Endothelial cell of umbilical vein (primary cell): ENCODE measurements around the gene GNB2. TPM values are rescaled to one million over a fixed set of nuclear protein-coding genes. Genes with fewer than 3 reads are reported as not detected.

Source experiments
- BruUV-seq: library from RNA; stranded (reverse); fragments of 400-500 nt; replicated peaks from 2 replicates; lab custom pipeline; 2021; lab: Mats Ljungman, UMichigan
- CTCF ChIA-PET: fragments of 300-600, 350-600 bp; sonication (Branson Sonifier 250); formaldehyde crosslinking; loops from one replicate; lab custom pipeline; 2021; ENCODE audit warnings: antibody characterized with exemption, inconsistent platforms; lab: Charles Lee
- POLR2A ChIA-PET: fragments of 300-600, 350-600 bp; sonication (Branson Sonifier 250); formaldehyde crosslinking; loops from one replicate; lab custom pipeline; 2021; ENCODE audit warnings: antibody characterized with exemption, inconsistent platforms; lab: Charles Lee
- DNase-seq: peaks from one replicate; pipeline ENCODE4 v3.0.0-alpha.2; 2011; ENCODE audit warnings: low read depth, low spot score
- FAIRE-seq: peaks from 2 replicates; lab custom pipeline; 2011; peaks lifted over from hg19 to GRCh38; lab: Jason Lieb, UNC
- H2AFZ ChIP-seq: 2 replicates; pipeline ENCODE4 v1.6.0; 2012; ENCODE audit warnings: low read depth, low read length, control low read depth, inconsistent platforms
- H3K27ac ChIP-seq: 2 replicates; pipeline ENCODE4 v1.5.1; 2011; ENCODE audit warnings: low read depth, mild to moderate bottlenecking, control low read depth, low read length, moderate library complexity; ENCODE audit not compliant: insufficient read depth
- H3K27me3 ChIP-seq, 2 experiments: 2 replicates each; pipeline versions ENCODE4 v1.6.0 to v1.6.1; 2011; ENCODE audit warnings: low read length in 2 of 2, mixed read lengths in 1 of 2; ENCODE audit not compliant: control insufficient read depth in 2 of 2, insufficient read depth in 2 of 2
- H3K36me3 ChIP-seq, 2 experiments: 2 replicates in 1 of 2; 3 replicates in 1 of 2; pipeline ENCODE4 v1.5.1; 2011; ENCODE audit warnings: low read length in 2 of 2, mild to moderate bottlenecking in 1 of 2, moderate library complexity in 1 of 2; ENCODE audit not compliant: control insufficient read depth in 2 of 2, insufficient read depth in 2 of 2; ENCODE audit errors: extremely low read depth in 1 of 2
- H3K4me1 ChIP-seq: 3 replicates; pipeline ENCODE4 v1.5.1; 2011; ENCODE audit warnings: mild to moderate bottlenecking, low read length; ENCODE audit not compliant: control insufficient read depth, insufficient read depth; ENCODE audit errors: extremely low read depth
- H3K4me2 ChIP-seq: 2 replicates; pipeline ENCODE4 v1.6.1; 2011; ENCODE audit warnings: low read length, control low read depth, mixed read lengths; ENCODE audit not compliant: insufficient read depth
- H3K4me3 ChIP-seq, 3 experiments: fragments of 200-600 bp in 1 of 3; sonication (generic), shearing (Covaris generic) in 1 of 3; replicated peaks in 1 of 3; 2 replicates each; pipeline ENCODE4 v1.5.1; 2011 to 2016; ENCODE audit warnings: control low read depth in 3 of 3, low read length in 3 of 3, mild to moderate bottlenecking in 2 of 3, inconsistent platforms in 1 of 3, low read depth in 1 of 3, moderate library complexity in 1 of 3; ENCODE audit not compliant: insufficient read depth in 1 of 3
- H3K79me2 ChIP-seq: 2 replicates; pipeline ENCODE4 v1.6.0; 2012; ENCODE audit warnings: low read length, inconsistent platforms; ENCODE audit not compliant: control insufficient read depth, insufficient read depth
- H3K9ac ChIP-seq: replicated peaks from 2 replicates; pipeline ENCODE3; 2011; ENCODE audit warnings: low read length, control low read depth; ENCODE audit not compliant: insufficient read depth; ENCODE audit errors: extremely low read depth
- H3K9me1 ChIP-seq: replicated peaks from 3 replicates; pipeline ENCODE4 v1.6.0; 2011; ENCODE audit warnings: mild to moderate bottlenecking, low read length; ENCODE audit not compliant: control insufficient read depth, insufficient read depth; ENCODE audit errors: extremely low read depth
- H3K9me3 ChIP-seq: replicated peaks from 2 replicates; pipeline ENCODE4 v1.5.1; 2012; ENCODE audit warnings: low read length, inconsistent platforms; ENCODE audit not compliant: control insufficient read depth, insufficient read depth
- H4K20me1 ChIP-seq: replicated peaks from 2 replicates; pipeline ENCODE3; 2011; ENCODE audit warnings: mild to moderate bottlenecking, low read length; ENCODE audit not compliant: control insufficient read depth, insufficient read depth; ENCODE audit errors: extremely low read depth
- EZH2 ChIP-seq: IDR thresholded peaks from 2 replicates; pipeline ENCODE4 v1.6.1; 2012; ENCODE audit warnings: borderline replicate concordance, low read depth, mild to moderate bottlenecking, moderate library complexity, low read length, inconsistent platforms; ENCODE audit not compliant: severe bottlenecking
- FOS ChIP-seq: IDR thresholded peaks from 2 replicates; pipeline ENCODE4 v1.6.1; 2011; ENCODE audit warnings: mild to moderate bottlenecking, low read length, moderate library complexity, borderline replicate concordance; ENCODE audit not compliant: insufficient read depth
- JUN ChIP-seq: IDR thresholded peaks from 2 replicates; pipeline ENCODE4 v1.6.1; 2011; ENCODE audit warnings: borderline replicate concordance, low read depth; ENCODE audit not compliant: insufficient read length, insufficient read depth
- MYC ChIP-seq: IDR thresholded peaks from one replicate; pipeline ENCODE4 v1.6.1; 2011; ENCODE audit warnings: mild to moderate bottlenecking, low read depth, low read length
- POLR2AphosphoS5 ChIP-seq: IDR thresholded peaks from 2 replicates; pipeline ENCODE4 v1.6.1; 2012; ENCODE audit warnings: low read depth, mild to moderate bottlenecking, control low read depth, low read length, moderate library complexity; ENCODE audit not compliant: insufficient read depth
- dilution Hi-C: fragments of 300-500 bp; cut with MboI; formaldehyde crosslinking; loops from one replicate; pipeline ENCODE4 v1.15.0; 2019; ENCODE audit warnings: low sequenced_read_pairs; ENCODE audit not compliant: extremely low pct_ligation_motif_present
- intact Hi-C: fragments of 100-400 bp; cut with micrococcal nuclease; formaldehyde crosslinking; loops from one replicate; pipeline ENCODE4 v1.10.0; 2022
- polyA plus RNA-seq, 4 experiments: library from polyadenylated mRNA; depleted of rRNA in 3 of 4; stranded (reverse) in 3 of 4; unstranded in 1 of 4; fragments of >200 nt; gene quantifications; 2 replicates each; pipeline versions ENCODE4 v1.2.1 to v1.2.3, GENCODE V29; 2011 to 2012; ENCODE audit warnings: missing spikeins in 1 of 4
- total RNA-seq: library from RNA; stranded (reverse); gene quantifications from 2 replicates; pipeline ENCODE4 v1.2.3, GENCODE V29; 2021
- TF ChIP-seq, protein P1 (sequence below), 2 donors: IDR thresholded peaks; 1 replicate in 1 of 2; 2 replicates in 1 of 2; pipeline ENCODE4 v1.5.1; 2011; ENCODE audit warnings: low read length in 2 of 2, mild to moderate bottlenecking in 2 of 2, moderate library complexity in 2 of 2, control low read depth in 1 of 2, inconsistent platforms in 1 of 2, low read depth in 1 of 2; ENCODE audit not compliant: insufficient read depth in 1 of 2; ENCODE audit errors: extremely low read depth in 1 of 2

GNB2 gene
- total and polyA plus RNA-seq, 2 donors (not counting 3 experiments of a cell fraction or from before 2014, with no cell fraction given) = 297 to 433 TPM

- ChIA-PET POLR2A (no interaction called here), CTCF (interaction anchor here (1.2 kb wide), 1 partner anchor 107 kb away, joined by 3 read pairs; the partner anchor contains the start of gene MOSPD3)
- no peak overlapping the region for H3K4me2 ChIP-seq
- intact Hi-C loops = loop anchor here (2.0 kb wide), 1 partner anchor 15 kb away; no protein-coding TSS in a partner anchor
- H3K36me3 ChIP-seq = no peaks in the 10 kb centered on the region
- peaks cover 27 to 33% of the 10 kb centered on the region in 2 experiments for H3K27me3 ChIP-seq
- H3K4me1 ChIP-seq = no peaks in the 10 kb centered on the region
- no peak overlapping the region for H2AFZ ChIP-seq
- BruUV-seq = no TSS peak
- no peaks in the 10 kb centered on the region for H4K20me1 ChIP-seq
- FAIRE-seq (no peak), DNase-seq (no peak)
- dilution Hi-C loops = loop anchor here (25.0 kb wide), 1 partner anchor 118 kb away; the partner anchor contains the start of gene EPHB4
- H3K79me2 ChIP-seq = no peaks in the 10 kb centered on the region
- H3K4me3 ChIP-seq = no peak overlapping the region
- no peak for TF ChIP-seq JUN
- TF ChIP-seq MYC = no peak
- TF ChIP-seq POLR2AphosphoS5 = no peak
- TF ChIP-seq, protein P1, sequence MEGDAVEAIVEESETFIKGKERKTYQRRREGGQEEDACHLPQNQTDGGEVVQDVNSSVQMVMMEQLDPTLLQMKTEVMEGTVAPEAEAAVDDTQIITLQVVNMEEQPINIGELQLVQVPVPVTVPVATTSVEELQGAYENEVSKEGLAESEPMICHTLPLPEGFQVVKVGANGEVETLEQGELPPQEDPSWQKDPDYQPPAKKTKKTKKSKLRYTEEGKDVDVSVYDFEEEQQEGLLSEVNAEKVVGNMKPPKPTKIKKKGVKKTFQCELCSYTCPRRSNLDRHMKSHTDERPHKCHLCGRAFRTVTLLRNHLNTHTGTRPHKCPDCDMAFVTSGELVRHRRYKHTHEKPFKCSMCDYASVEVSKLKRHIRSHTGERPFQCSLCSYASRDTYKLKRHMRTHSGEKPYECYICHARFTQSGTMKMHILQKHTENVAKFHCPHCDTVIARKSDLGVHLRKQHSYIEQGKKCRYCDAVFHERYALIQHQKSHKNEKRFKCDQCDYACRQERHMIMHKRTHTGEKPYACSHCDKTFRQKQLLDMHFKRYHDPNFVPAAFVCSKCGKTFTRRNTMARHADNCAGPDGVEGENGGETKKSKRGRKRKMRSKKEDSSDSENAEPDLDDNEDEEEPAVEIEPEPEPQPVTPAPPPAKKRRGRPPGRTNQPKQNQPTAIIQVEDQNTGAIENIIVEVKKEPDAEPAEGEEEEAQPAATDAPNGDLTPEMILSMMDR (IDR thresholded peaks at IDR 0.05; ENCODE audit: extremely low read depth in 1 of 2, insufficient read depth in 1 of 2, low read depth in 1 of 2, low read length in 2 of 2) = peak in 1 of 2 donors; percentile 11
- TF ChIP-seq EZH2 = no peak
- TF ChIP-seq FOS = no peak
- no peak overlapping the region for H3K27ac ChIP-seq
- no peaks in the 10 kb centered on the region for H3K9me3 ChIP-seq
- H3K9ac ChIP-seq = no peak overlapping the region
- no peaks in the 10 kb centered on the region for H3K9me1 ChIP-seq
Measured at GRCh38 chr7:100719523-100720278, 46.2 kb downstream of the GNB2 start.
